ENCODE measurements around the gene LAMC3. TPM values are rescaled to one million over a fixed set of nuclear protein-coding genes. Genes with fewer than 3 reads are reported as not detected.

Gene LAMC3
- total RNA-seq, 6 experiments from 2014 or later, result 2.7 to 14.3 (median 3.7) TPM

GRCh38 chr9:131117762-131118145, 108.8 kb downstream of the LAMC3 start:
- Histone ChIP-seq H3K27me3 (no peaks in the 10 kb centered on the region), H3K4me1 (no peaks in the 10 kb centered on the region), H3K36me3 (no peaks in the 10 kb centered on the region), H3K27ac (no peak overlapping the region), H3K4me3 (no peak overlapping the region), H3K9me3 (no peaks in the 10 kb centered on the region)
- ATAC-seq (no peak), DNase-seq (peak in 1 of 3 donors; percentile 12)
- no peak for TF ChIP-seq POLR2A (IDR thresholded peaks at IDR 0.05)
- no peak for TF ChIP-seq CTCF (IDR thresholded peaks at IDR 0.05)
- 55% methylated on average over 4 of the region's 4 CpGs for WGBS (ENCODE audit: insufficient coverage, low coverage, low lambda C conversion rate, missing lambda C conversion rate)
- intact Hi-C loops (cut with DNase I), result no loop called here

DNA sequence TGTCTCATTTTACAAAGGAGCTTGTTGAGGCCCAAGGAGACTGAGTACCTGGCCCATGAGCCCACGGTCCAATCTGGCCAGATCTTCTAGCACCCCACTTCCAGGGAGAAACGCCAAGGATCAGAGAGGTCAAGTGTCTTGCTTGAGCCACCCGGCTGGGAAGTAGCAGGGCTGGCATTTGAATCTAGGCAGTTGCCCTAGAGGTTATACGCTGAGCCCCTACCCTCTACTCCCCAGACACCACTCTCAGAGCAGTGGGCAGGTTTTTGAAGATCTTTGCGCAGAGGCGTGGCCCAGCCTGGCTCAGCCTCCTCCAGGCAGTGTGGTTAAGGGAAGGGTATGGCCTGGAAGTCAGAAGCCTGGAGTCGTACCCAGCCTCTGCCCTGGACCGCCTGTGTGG, 110.6 kb downstream of the LAMC3 start:
- WGBS (ENCODE audit: insufficient coverage, low coverage, low lambda C conversion rate, missing lambda C conversion rate), result 58% methylated on average over 3 of the region's 8 CpGs
- H3K4me3 ChIP-seq, result no peak overlapping the region
- H3K9me3 ChIP-seq, result no peaks in the 10 kb centered on the region
- ATAC-seq, result no peak
- no peak overlapping the region for H3K27ac ChIP-seq
- H3K4me1 ChIP-seq, result peaks cover 0 to 1% (median 0%) of the 10 kb centered on the region in 4 donors
- no peak for TF ChIP-seq CTCF (IDR thresholded peaks at IDR 0.05)
- no peak for TF ChIP-seq POLR2A (IDR thresholded peaks at IDR 0.05)
- no peak for DNase-seq
- intact Hi-C loops (cut with DNase I), result no loop called here
- H3K36me3 ChIP-seq, result no peaks in the 10 kb centered on the region
- H3K27me3 ChIP-seq, result no peaks in the 10 kb centered on the region

DNA sequence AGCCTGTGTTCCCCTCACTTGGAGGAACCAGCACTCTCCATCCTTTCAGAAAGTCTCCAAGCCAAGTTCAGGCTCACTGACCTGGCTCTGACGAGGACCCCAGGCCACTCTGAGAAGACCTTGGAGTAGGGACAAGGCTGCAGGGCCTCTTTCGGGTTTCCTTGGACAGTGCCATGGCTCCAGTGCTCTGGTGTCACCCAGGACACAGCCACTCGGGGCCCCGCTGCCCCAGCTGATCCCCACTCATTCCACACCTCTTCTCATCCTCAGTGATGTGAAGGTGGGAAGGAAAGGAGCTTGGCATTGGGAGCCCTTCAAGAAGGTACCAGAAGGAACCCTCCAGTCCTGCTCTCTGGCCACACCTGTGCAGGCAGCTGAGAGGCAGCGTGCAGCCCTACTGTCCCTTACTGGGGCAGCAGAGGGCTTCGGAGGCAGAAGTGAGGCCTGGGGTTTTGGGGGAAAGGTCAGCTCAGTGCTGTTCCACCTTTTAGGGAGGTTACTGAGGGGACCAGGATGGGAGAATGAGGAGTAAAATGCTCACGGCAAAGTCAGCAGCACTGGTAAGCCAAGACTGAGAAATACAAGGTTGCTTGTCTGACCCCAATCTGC, 111.8 kb downstream of the LAMC3 start:
- Histone ChIP-seq H3K4me1 (peaks cover 0 to 4% (median 0%) of the 10 kb centered on the region in 4 donors), H3K9me3 (no peaks in the 10 kb centered on the region), H3K27ac (no peak overlapping the region), H3K36me3 (no peaks in the 10 kb centered on the region), H3K27me3 (no peaks in the 10 kb centered on the region), H3K4me3 (no peak overlapping the region)
- DNase-seq (no peak), ATAC-seq (no peak)
- intact Hi-C loops (cut with DNase I), result no loop called here
- WGBS (ENCODE audit: insufficient coverage, low coverage, low lambda C conversion rate, missing lambda C conversion rate), result 54% methylated on average over 2 of the region's 7 CpGs
- no peak for TF ChIP-seq CTCF (IDR thresholded peaks at IDR 0.05)
- TF ChIP-seq POLR2A (IDR thresholded peaks at IDR 0.05), result no peak

DNA sequence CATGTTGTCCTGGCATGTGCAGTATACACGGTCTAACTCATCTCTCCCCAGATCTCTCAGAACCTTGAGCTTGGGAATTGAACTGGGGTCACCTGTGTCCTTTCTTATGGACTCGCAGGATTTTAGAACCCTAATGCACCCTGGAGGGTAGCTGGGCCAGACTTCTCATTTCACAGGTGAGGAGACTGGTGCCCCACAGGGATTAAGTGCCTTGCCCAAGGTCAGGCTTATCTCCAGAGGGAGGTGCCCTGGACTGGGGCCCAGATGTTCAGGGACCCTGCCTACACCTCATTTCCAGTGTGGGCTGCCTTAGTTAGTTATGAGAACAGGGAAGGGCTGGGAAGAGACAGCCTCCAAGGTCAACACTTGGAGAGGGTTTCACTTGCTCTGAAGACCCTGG, 112.4 kb downstream of the LAMC3 start:
- Histone ChIP-seq H3K4me1 (peaks cover 0 to 8% (median 1%) of the 10 kb centered on the region in 4 donors), H3K9me3 (no peaks in the 10 kb centered on the region), H3K27ac (no peak overlapping the region), H3K4me3 (no peak overlapping the region), H3K36me3 (no peaks in the 10 kb centered on the region), H3K27me3 (no peaks in the 10 kb centered on the region)
- TF ChIP-seq CTCF (IDR thresholded peaks at IDR 0.05), result no peak
- TF ChIP-seq POLR2A (IDR thresholded peaks at IDR 0.05), result no peak
- no peak for ATAC-seq
- 71% methylated on average over 2 of the region's 2 CpGs for WGBS (ENCODE audit: insufficient coverage, low coverage, low lambda C conversion rate, missing lambda C conversion rate)
- DNase-seq, result no peak
- intact Hi-C loops (cut with DNase I), result no loop called here

Data from right lobe of liver (tissue), 6 donors.